CD4-positive, CD25-positive, alpha-beta regulatory T cell (primary cell): Measurements from ENCODE around the gene SLC40A1. TPM values are rescaled to one million over a fixed set of nuclear protein-coding genes. Genes with fewer than 3 reads are reported as not detected.

Experiments
- ATAC-seq, 2 donors: fragments of 150-1000 bp; cut with Tn5 transposase; one replicate each; pipeline ENCODE4 v1.10.0; 2021; ENCODE audit warnings: low read depth in 2 of 2, moderate number of reproducible peaks in 2 of 2, moderate library complexity in 1 of 2
- DNase-seq, 3 donors: peaks; one replicate each; pipeline versions ENCODE4 v3.0.0 to v3.0.0-alpha.2; 2012 to 2022; ENCODE audit warnings: mixed read lengths in 1 of 3
- H3K27ac ChIP-seq: one replicate; pipeline ENCODE4 v1.7.0; 2013; ENCODE audit warnings: mild to moderate bottlenecking, low read length; ENCODE audit not compliant: insufficient read depth, poor library complexity, severe bottlenecking
- H3K27me3 ChIP-seq: one replicate; pipeline ENCODE4 v1.7.0; 2013; ENCODE audit warnings: low read length; ENCODE audit not compliant: control insufficient read depth, insufficient read depth
- H3K36me3 ChIP-seq: one replicate; pipeline ENCODE4 v1.7.0; 2013; ENCODE audit warnings: mild to moderate bottlenecking, low read length, moderate library complexity; ENCODE audit not compliant: control insufficient read depth, insufficient read depth
- H3K4me1 ChIP-seq: 2 replicates; pipeline ENCODE4 v1.7.0; 2013; ENCODE audit warnings: mild to moderate bottlenecking, low read length; ENCODE audit not compliant: insufficient read depth, control insufficient read depth, poor library complexity, severe bottlenecking
- H3K4me3 ChIP-seq: one replicate; pipeline ENCODE4 v1.7.0; 2013; ENCODE audit warnings: low read depth, mild to moderate bottlenecking, low read length, moderate library complexity
- H3K9me3 ChIP-seq, 2 experiments: 1 replicate in 1 of 2; 2 replicates in 1 of 2; pipeline ENCODE4 v1.7.0; 2013; ENCODE audit warnings: low read length in 2 of 2, mild to moderate bottlenecking in 1 of 2, moderate library complexity in 1 of 2; ENCODE audit not compliant: control insufficient read depth in 2 of 2
- H3K27ac Mint-ChIP-seq, 3 donors: one replicate each; pipeline ENCODE4 v1.8.0; 2020 to 2022; ENCODE audit warnings: mild to moderate bottlenecking in 3 of 3, mixed read lengths in 3 of 3, moderate library complexity in 2 of 3
- H3K27me3 Mint-ChIP-seq: one replicate; pipeline ENCODE4 v1.8.0; 2022; ENCODE audit warnings: mild to moderate bottlenecking, mixed read lengths
- H3K36me3 Mint-ChIP-seq: one replicate; pipeline ENCODE4 v1.8.0; 2020; ENCODE audit warnings: mixed read lengths
- H3K4me1 Mint-ChIP-seq, 4 donors: one replicate each; pipeline ENCODE4 v1.8.0; 2020 to 2022; ENCODE audit warnings: mixed read lengths in 4 of 4, mild to moderate bottlenecking in 1 of 4
- H3K4me3 Mint-ChIP-seq, 4 donors: one replicate each; pipeline ENCODE4 v1.8.0; 2020 to 2022; ENCODE audit warnings: mild to moderate bottlenecking in 4 of 4, mixed read lengths in 4 of 4, moderate library complexity in 3 of 4
- H3K9me3 Mint-ChIP-seq, 7 donors: one replicate each; pipeline ENCODE4 v1.8.0; 2020 to 2022; ENCODE audit warnings: mixed read lengths in 7 of 7, mild to moderate bottlenecking in 3 of 7, moderate library complexity in 2 of 7
- polyA plus RNA-seq, 4 donors: library from polyadenylated mRNA; unstranded; fragments of 300-500 nt; fragmentation: Illumina TruSeq; gene quantifications; one replicate each; pipeline ENCODE4 v1.2.3, GENCODE V29; 2021
- total RNA-seq: library from RNA; stranded (reverse); gene quantifications from one replicate; pipeline ENCODE4 v1.2.3, GENCODE V29; 2022

The SLC40A1 gene
- total and polyA plus RNA-seq, 5 donors from 2014 or later: 5.6 to 25.3 (median 13.0) TPM

- Histone ChIP-seq H3K4me1 (no peaks in the 10 kb centered on the region), H3K9me3 (no peaks in the 10 kb centered on the region), H3K36me3 (no peaks in the 10 kb centered on the region), H3K27ac (no peak overlapping the region), H3K27me3 (no peaks in the 10 kb centered on the region), H3K4me3 (no peak overlapping the region)
- Mint-ChIP-seq H3K4me3 (no peak overlapping the region), H3K36me3 (no peaks in the 10 kb centered on the region), H3K27me3 (no peaks in the 10 kb centered on the region), H3K27ac (no peak overlapping the region), H3K9me3 (no peaks in the 10 kb centered on the region), H3K4me1 (peaks cover 0 to 27% (median 17%) of the 10 kb centered on the region in 4 donors)
- DNase-seq (no peak), ATAC-seq (no peak)
These were observed 42.5 kb upstream of the SLC40A1 start for GRCh38 chr2:189623049-189623448.

- ATAC-seq (no peak), DNase-seq (no peak)
- Histone ChIP-seq H3K9me3 (no peaks in the 10 kb centered on the region), H3K4me1 (no peaks in the 10 kb centered on the region), H3K27me3 (no peaks in the 10 kb centered on the region), H3K36me3 (no peaks in the 10 kb centered on the region), H3K27ac (no peak overlapping the region), H3K4me3 (no peak overlapping the region)
- H3K27ac Mint-ChIP-seq: no peak overlapping the region
- H3K27me3 Mint-ChIP-seq: no peaks in the 10 kb centered on the region
- no peak overlapping the region for H3K4me3 Mint-ChIP-seq
- H3K4me1 Mint-ChIP-seq: peaks cover 0 to 27% (median 17%) of the 10 kb centered on the region in 4 donors
- H3K36me3 Mint-ChIP-seq: no peaks in the 10 kb centered on the region
- H3K9me3 Mint-ChIP-seq: no peaks in the 10 kb centered on the region
These were observed 41.2 kb upstream of the SLC40A1 start for GRCh38 chr2:189621781-189622180.

- no peaks in the 10 kb centered on the region for H3K27me3 Mint-ChIP-seq
- Histone ChIP-seq H3K4me1 (no peaks in the 10 kb centered on the region), H3K36me3 (no peaks in the 10 kb centered on the region), H3K27me3 (peaks cover 1% of the 10 kb centered on the region), H3K9me3 (no peaks in the 10 kb centered on the region), H3K27ac (no peak overlapping the region), H3K4me3 (no peak overlapping the region)
- H3K9me3 Mint-ChIP-seq: peaks cover 0 to 3% (median 0%) of the 10 kb centered on the region in 7 donors
- no peaks in the 10 kb centered on the region for H3K36me3 Mint-ChIP-seq
- H3K4me1 Mint-ChIP-seq: peaks cover 0 to 11% (median 5%) of the 10 kb centered on the region in 4 donors
- no peak for DNase-seq
- ATAC-seq: no peak
- H3K4me3 Mint-ChIP-seq: no peak overlapping the region
- no peak overlapping the region for H3K27ac Mint-ChIP-seq
These were observed 37.6 kb upstream of the SLC40A1 start for GRCh38 chr2:189618197-189618596.

- peaks cover 3% of the 10 kb centered on the region for H3K27me3 ChIP-seq
- no peak overlapping the region for H3K27ac ChIP-seq
- Mint-ChIP-seq H3K4me3 (no peak overlapping the region), H3K36me3 (no peaks in the 10 kb centered on the region), H3K9me3 (peaks cover 0 to 3% (median 0%) of the 10 kb centered on the region in 7 donors), H3K27ac (no peak overlapping the region), H3K4me1 (no peaks in the 10 kb centered on the region), H3K27me3 (no peaks in the 10 kb centered on the region)
- DNase-seq (no peak), ATAC-seq (no peak)
- no peaks in the 10 kb centered on the region for H3K4me1 ChIP-seq
- H3K9me3 ChIP-seq: no peaks in the 10 kb centered on the region
- no peak overlapping the region for H3K4me3 ChIP-seq
- no peaks in the 10 kb centered on the region for H3K36me3 ChIP-seq
These were observed 34.0 kb upstream of the SLC40A1 start for GRCh38 chr2:189614585-189614984.

- Mint-ChIP-seq H3K36me3 (no peaks in the 10 kb centered on the region), H3K4me1 (no peaks in the 10 kb centered on the region), H3K9me3 (peaks cover 0 to 3% (median 0%) of the 10 kb centered on the region in 7 donors), H3K27me3 (no peaks in the 10 kb centered on the region), H3K27ac (no peak overlapping the region), H3K4me3 (no peak overlapping the region)
- DNase-seq (no peak), ATAC-seq (no peak)
- H3K9me3 ChIP-seq: no peaks in the 10 kb centered on the region
- no peak overlapping the region for H3K4me3 ChIP-seq
- no peaks in the 10 kb centered on the region for H3K36me3 ChIP-seq
- H3K27me3 ChIP-seq: peaks cover 3% of the 10 kb centered on the region
- no peaks in the 10 kb centered on the region for H3K4me1 ChIP-seq
- H3K27ac ChIP-seq: no peak overlapping the region
These were observed 33.2 kb upstream of the SLC40A1 start for GRCh38 chr2:189613650-189614420.

GRCh38 chr2:189613077-189613636 lies 32.6 kb upstream of the SLC40A1 start:
- DNase-seq: no peak
- Histone ChIP-seq H3K27ac (no peak overlapping the region), H3K36me3 (no peaks in the 10 kb centered on the region), H3K4me3 (no peak overlapping the region), H3K9me3 (no peaks in the 10 kb centered on the region), H3K27me3 (peaks cover 3% of the 10 kb centered on the region), H3K4me1 (no peaks in the 10 kb centered on the region)
- Mint-ChIP-seq H3K4me1 (no peaks in the 10 kb centered on the region), H3K27me3 (peaks cover 2% of the 10 kb centered on the region), H3K36me3 (no peaks in the 10 kb centered on the region), H3K27ac (no peak overlapping the region), H3K9me3 (peaks cover 0 to 3% (median 0%) of the 10 kb centered on the region in 7 donors), H3K4me3 (no peak overlapping the region)
- ATAC-seq: no peak

- Mint-ChIP-seq H3K36me3 (no peaks in the 10 kb centered on the region), H3K4me3 (no peak overlapping the region), H3K4me1 (no peaks in the 10 kb centered on the region), H3K9me3 (no peaks in the 10 kb centered on the region), H3K27me3 (peaks cover 5% of the 10 kb centered on the region), H3K27ac (no peak overlapping the region)
- Histone ChIP-seq H3K4me1 (no peaks in the 10 kb centered on the region), H3K27ac (no peak overlapping the region), H3K4me3 (no peak overlapping the region), H3K9me3 (no peaks in the 10 kb centered on the region), H3K36me3 (no peaks in the 10 kb centered on the region), H3K27me3 (peaks cover 3% of the 10 kb centered on the region)
- DNase-seq (no peak), ATAC-seq (no peak)
These were observed 30.1 kb upstream of the SLC40A1 start for GRCh38 chr2:189610700-189611099.

- ATAC-seq: no peak
These were observed 29.3 kb upstream of the SLC40A1 start for GRCh38 chr2:189609853-189610252.

More at GRCh38 chr2:189609853-189610252, 29.3 kb upstream of the SLC40A1 start:
- Histone ChIP-seq H3K27me3 (peaks cover 3% of the 10 kb centered on the region), H3K4me1 (no peaks in the 10 kb centered on the region), H3K27ac (no peak overlapping the region), H3K36me3 (no peaks in the 10 kb centered on the region), H3K4me3 (no peak overlapping the region), H3K9me3 (no peaks in the 10 kb centered on the region)
- H3K36me3 Mint-ChIP-seq: no peaks in the 10 kb centered on the region
- peaks cover 5% of the 10 kb centered on the region for H3K27me3 Mint-ChIP-seq
- no peak for DNase-seq
- H3K4me3 Mint-ChIP-seq: no peak overlapping the region
- no peak overlapping the region for H3K27ac Mint-ChIP-seq
- H3K9me3 Mint-ChIP-seq: no peaks in the 10 kb centered on the region
- H3K4me1 Mint-ChIP-seq: no peaks in the 10 kb centered on the region
